AG10803 (cell line): ENCODE measurements around the gene TRMT10B.

Experiments
- DNase-seq: peaks from one replicate; pipeline ENCODE4 v3.0.0; 2010; ENCODE audit warnings: low read depth
- H3K4me3 ChIP-seq: 2 replicates; pipeline ENCODE4 v1.5.1; 2011; ENCODE audit warnings: mild to moderate bottlenecking, low read length, control low read depth
- TF ChIP-seq, protein P1 (sequence below): conservative IDR thresholded peaks from 2 replicates; pipeline ENCODE4 v1.5.1; 2011; ENCODE audit warnings: mild to moderate bottlenecking, low read length, control low read depth, inconsistent platforms

The TRMT10B gene

DNA sequence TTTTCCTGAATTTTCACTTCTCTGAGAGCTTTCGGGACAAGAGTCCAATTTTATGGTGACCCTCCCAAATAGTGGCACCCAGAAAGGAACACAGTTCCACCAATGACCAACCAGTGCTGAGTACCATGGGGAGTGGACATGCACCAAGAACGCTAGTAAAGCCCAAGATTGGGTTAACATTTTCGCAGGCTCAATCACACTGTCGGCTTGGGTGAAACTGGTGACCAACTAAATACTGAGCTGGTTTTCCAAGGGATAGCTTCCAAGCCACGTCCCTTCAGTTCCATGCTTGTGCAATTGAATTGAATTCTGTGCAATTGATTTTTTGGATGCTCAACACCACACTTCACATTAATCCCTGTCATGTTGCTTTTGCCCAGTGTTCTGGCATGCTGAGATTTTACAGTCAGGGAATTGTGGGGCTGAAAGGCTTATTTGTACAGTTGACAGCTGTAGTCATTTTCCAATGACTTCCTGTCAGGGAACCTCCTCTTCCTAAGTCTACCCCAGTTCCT lies 37.6 kb upstream of the TRMT10B start:
- DNase-seq: no peak
- TF ChIP-seq, protein P1, sequence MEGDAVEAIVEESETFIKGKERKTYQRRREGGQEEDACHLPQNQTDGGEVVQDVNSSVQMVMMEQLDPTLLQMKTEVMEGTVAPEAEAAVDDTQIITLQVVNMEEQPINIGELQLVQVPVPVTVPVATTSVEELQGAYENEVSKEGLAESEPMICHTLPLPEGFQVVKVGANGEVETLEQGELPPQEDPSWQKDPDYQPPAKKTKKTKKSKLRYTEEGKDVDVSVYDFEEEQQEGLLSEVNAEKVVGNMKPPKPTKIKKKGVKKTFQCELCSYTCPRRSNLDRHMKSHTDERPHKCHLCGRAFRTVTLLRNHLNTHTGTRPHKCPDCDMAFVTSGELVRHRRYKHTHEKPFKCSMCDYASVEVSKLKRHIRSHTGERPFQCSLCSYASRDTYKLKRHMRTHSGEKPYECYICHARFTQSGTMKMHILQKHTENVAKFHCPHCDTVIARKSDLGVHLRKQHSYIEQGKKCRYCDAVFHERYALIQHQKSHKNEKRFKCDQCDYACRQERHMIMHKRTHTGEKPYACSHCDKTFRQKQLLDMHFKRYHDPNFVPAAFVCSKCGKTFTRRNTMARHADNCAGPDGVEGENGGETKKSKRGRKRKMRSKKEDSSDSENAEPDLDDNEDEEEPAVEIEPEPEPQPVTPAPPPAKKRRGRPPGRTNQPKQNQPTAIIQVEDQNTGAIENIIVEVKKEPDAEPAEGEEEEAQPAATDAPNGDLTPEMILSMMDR: no peak

GRCh38 chr9:37719526-37719925 lies 34.1 kb upstream of the TRMT10B start:
- H3K4me3 ChIP-seq: no peak overlapping the region
- no peak for DNase-seq
- TF ChIP-seq, protein P1: no peak

More for the DNA sequence above, 37.6 kb upstream of the TRMT10B start:
- H3K4me3 ChIP-seq: no peak overlapping the region

GRCh38 chr9:37727013-37727412 lies 26.6 kb upstream of the TRMT10B start:
- TF ChIP-seq, protein P1: no peak
- no peak overlapping the region for H3K4me3 ChIP-seq
- DNase-seq: no peak

- TF ChIP-seq, protein P1: no peak
- no peak overlapping the region for H3K4me3 ChIP-seq
- no peak for DNase-seq
Measured at GRCh38 chr9:37729499-37729898, 24.1 kb upstream of the TRMT10B start.

DNA sequence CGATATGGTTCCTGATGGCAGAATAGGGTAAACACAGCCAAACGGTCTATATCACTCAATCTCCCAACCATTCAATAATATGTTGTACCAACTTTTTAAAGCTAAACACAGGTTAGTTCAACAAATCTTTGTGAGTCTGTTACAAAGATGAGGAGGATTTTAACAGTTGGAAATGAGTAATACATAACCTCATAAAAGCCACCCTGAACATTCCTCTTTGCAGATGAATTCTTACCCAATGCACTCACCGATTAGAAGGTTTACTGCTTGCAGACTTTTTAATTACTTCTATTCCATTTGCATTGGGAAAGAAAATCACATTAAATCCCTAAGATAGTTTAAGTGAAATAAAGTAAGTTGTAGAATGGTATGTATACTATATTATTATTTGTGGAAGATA lies 23.3 kb upstream of the TRMT10B start:
- DNase-seq: peak; percentile 16
- TF ChIP-seq, protein P1: no peak
- H3K4me3 ChIP-seq: no peak overlapping the region

GRCh38 chr9:37730839-37731238 lies 22.8 kb upstream of the TRMT10B start:
- TF ChIP-seq, protein P1: no peak
- DNase-seq: no peak
- no peak overlapping the region for H3K4me3 ChIP-seq

DNA sequence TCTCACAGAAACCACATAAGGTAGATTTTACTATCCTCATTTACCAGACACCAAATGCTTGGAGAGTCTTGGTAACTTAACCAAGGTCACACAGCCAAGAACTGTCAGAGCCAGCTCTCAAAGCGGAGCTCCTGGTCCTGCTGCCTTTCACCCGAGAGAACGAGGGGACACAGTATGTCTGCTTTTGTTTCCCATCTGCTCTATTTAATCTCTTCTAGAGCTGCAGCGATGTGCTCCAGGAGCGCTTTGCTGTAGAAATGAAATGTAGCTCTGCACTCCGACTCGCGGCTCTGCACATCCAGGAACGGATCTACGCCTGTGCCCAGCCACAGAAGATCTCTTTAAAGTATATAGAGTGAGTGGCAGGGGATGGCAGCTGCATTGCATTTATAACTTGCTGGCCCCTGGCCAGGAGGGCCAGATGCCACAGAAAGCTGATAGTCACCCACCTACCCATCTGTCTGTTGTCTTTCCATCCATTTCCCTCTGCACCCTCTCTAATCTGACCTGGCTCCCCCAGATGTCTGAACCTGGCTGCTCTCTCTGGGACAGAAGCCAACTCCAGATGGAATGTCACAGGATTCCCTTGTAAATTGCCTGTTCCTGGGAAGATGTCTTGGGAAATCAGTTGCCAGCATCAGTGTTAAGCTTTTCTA lies 21.4 kb upstream of the TRMT10B start:
- TF ChIP-seq, protein P1: no peak
- H3K4me3 ChIP-seq: no peak overlapping the region
- DNase-seq: peak; percentile 4
